Stimulated activated CD4-positive, alpha-beta T cell treated with anti-CD3 and anti-CD28 coated beads, Interleukin-12 subunit alpha, Interleukin-12 subunit beta, amount 100 ng/mL, for 24 hours (primary cell): ENCODE measurements around the gene ELP1.
A peak's percentile ranks its signal among the peaks of the same experiment; 100 is the strongest.
"Not testable (repeated sequence)": the region's sequence is repeated elsewhere in the genome, so short reads cannot be mapped to it uniquely, and the experiment has no call there.

Experiments used
- DNase-seq, 2 experiments: peaks; one replicate each; pipeline ENCODE4 v3.0.0-alpha.2; 2020; ENCODE audit warnings: low read depth in 2 of 2

The ELP1 gene

GRCh38 chr9:108924466-108924865 lies 9.5 kb downstream of the ELP1 start:
- no peak for DNase-seq

GRCh38 chr9:108921200-108921599 lies 12.7 kb downstream of the ELP1 start:
- DNase-seq: no peak

- not testable (repeated sequence) for DNase-seq
Measured at GRCh38 chr9:108920401-108920800, 13.5 kb downstream of the ELP1 start.

GRCh38 chr9:108919517-108919916 lies 14.4 kb downstream of the ELP1 start:
- DNase-seq: no peak

- no peak for DNase-seq
Measured at GRCh38 chr9:108913391-108913790, 20.5 kb downstream of the ELP1 start.

GRCh38 chr9:108911820-108912219 lies 22.1 kb downstream of the ELP1 start:
- no peak for DNase-seq

- no peak for DNase-seq
Measured at GRCh38 chr9:108910914-108911313, 23.0 kb downstream of the ELP1 start.

- DNase-seq: no peak
Measured at GRCh38 chr9:108910402-108910801, 23.5 kb downstream of the ELP1 start.

GRCh38 chr9:108905494-108905893 lies 28.4 kb downstream of the ELP1 start:
- no peak for DNase-seq

- DNase-seq: no peak
Measured at GRCh38 chr9:108904161-108904560, 29.8 kb downstream of the ELP1 start.

GRCh38 chr9:108903420-108904103 lies 30.4 kb downstream of the ELP1 start:
- DNase-seq: no peak

GRCh38 chr9:108900176-108900575 lies 33.7 kb downstream of the ELP1 start:
- DNase-seq: no peak

GRCh38 chr9:108899023-108899695 lies 34.8 kb downstream of the ELP1 start:
- not testable (repeated sequence) for DNase-seq

- no peak for DNase-seq
Measured at GRCh38 chr9:108897324-108898096, 36.4 kb downstream of the ELP1 start.

GRCh38 chr9:108894225-108894997 lies 39.5 kb downstream of the ELP1 start:
- DNase-seq: no peak

GRCh38 chr9:108889649-108890067 lies 44.3 kb downstream of the ELP1 start:
- DNase-seq: no peak

GRCh38 chr9:108886594-108887271 lies 47.2 kb downstream of the ELP1 start:
- DNase-seq: not testable (repeated sequence)

GRCh38 chr9:108885643-108886348 lies 48.1 kb downstream of the ELP1 start:
- peak; percentile 31 to 43 for DNase-seq

- DNase-seq: no peak
Measured at GRCh38 chr9:108884701-108885100, 49.2 kb downstream of the ELP1 start.

- DNase-seq: no peak
Measured at GRCh38 chr9:108883085-108883484, 50.8 kb downstream of the ELP1 start.
